Nephron progenitor cell (in vitro differentiated cells): ENCODE measurements around the gene KTN1.

Source experiments
- DNase-seq: peaks from one replicate; pipeline ENCODE4 v3.0.0; 2021
- H3K27ac Mint-ChIP-seq: 2 replicates; pipeline ENCODE4 v1.8.0; 2021; ENCODE audit warnings: mild to moderate bottlenecking, moderate library complexity, mixed read lengths
- H3K27me3 Mint-ChIP-seq: 2 replicates; pipeline ENCODE4 v1.8.0; 2021; ENCODE audit warnings: mild to moderate bottlenecking, low read depth, mixed read lengths; ENCODE audit not compliant: poor library complexity
- H3K36me3 Mint-ChIP-seq: 2 replicates; pipeline ENCODE4 v1.8.0; 2021; ENCODE audit warnings: low read depth, mixed read lengths
- H3K4me1 Mint-ChIP-seq: 2 replicates; pipeline ENCODE4 v1.8.0; 2021; ENCODE audit warnings: mixed read lengths
- H3K4me3 Mint-ChIP-seq: 2 replicates; pipeline ENCODE4 v1.8.0; 2021; ENCODE audit warnings: mild to moderate bottlenecking, moderate library complexity, mixed read lengths
- H3K9me3 Mint-ChIP-seq: 2 replicates; pipeline ENCODE4 v1.8.0; 2021; ENCODE audit warnings: mild to moderate bottlenecking, moderate library complexity, mixed read lengths
- CTCF ChIP-seq: fragments of 200-600 bp; sonication (generic); IDR thresholded peaks from 2 replicates; pipeline ENCODE4 v1.5.0; 2021; ENCODE audit warnings: antibody characterized with exemption

KTN1 gene

GRCh38 chr14:55579724-55580469 is at the start of gene KTN1:
Gene KTN1, plus strand, starts transcription at chr14:55580207. Its CDS starts 31,842 bp downstream, at chr14:55612049.
- peak within 1 kb of the TSS; percentile 98 for H3K27ac Mint-ChIP-seq
- peaks cover 4% of the 10 kb centered on the region for H3K27me3 Mint-ChIP-seq
- peak within 1 kb of the TSS; percentile 97 for H3K4me3 Mint-ChIP-seq
- no peak for TF ChIP-seq CTCF
- H3K4me1 Mint-ChIP-seq = peaks cover 25% of the 10 kb centered on the region
- DNase-seq = peak; percentile 86
- no peaks in the 10 kb centered on the region for H3K9me3 Mint-ChIP-seq
- H3K36me3 Mint-ChIP-seq = peaks cover 5% of the 10 kb centered on the region

- Mint-ChIP-seq H3K27me3 (no peaks in the 10 kb centered on the region), H3K27ac (peak overlapping the region; percentile 20), H3K4me3 (no peak overlapping the region), H3K4me1 (no peaks in the 10 kb centered on the region), H3K9me3 (no peaks in the 10 kb centered on the region), H3K36me3 (peaks cover 4% of the 10 kb centered on the region)
- no peak for DNase-seq
- TF ChIP-seq CTCF = no peak
Measured at GRCh38 chr14:55530464-55530863, 49.5 kb upstream of the KTN1 start.

- TF ChIP-seq CTCF = no peak
- no peak for DNase-seq
- peaks cover 8% of the 10 kb centered on the region for H3K9me3 Mint-ChIP-seq
- no peaks in the 10 kb centered on the region for H3K27me3 Mint-ChIP-seq
- no peaks in the 10 kb centered on the region for H3K4me1 Mint-ChIP-seq
- no peak overlapping the region for H3K27ac Mint-ChIP-seq
- H3K4me3 Mint-ChIP-seq = no peak overlapping the region
- peaks cover 16% of the 10 kb centered on the region for H3K36me3 Mint-ChIP-seq
Measured at GRCh38 chr14:55532645-55533344, 47.2 kb upstream of the KTN1 start.

GRCh38 chr14:55533960-55534359 is 46.0 kb upstream of the KTN1 start:
- no peak overlapping the region for H3K27ac Mint-ChIP-seq
- H3K27me3 Mint-ChIP-seq = no peaks in the 10 kb centered on the region
- TF ChIP-seq CTCF = no peak

GRCh38 chr14:55535516-55536203 is 44.3 kb upstream of the KTN1 start:
- Mint-ChIP-seq H3K27ac (no peak overlapping the region), H3K4me1 (no peaks in the 10 kb centered on the region), H3K9me3 (peaks cover 8% of the 10 kb centered on the region), H3K4me3 (no peak overlapping the region), H3K36me3 (peaks cover 13% of the 10 kb centered on the region), H3K27me3 (no peaks in the 10 kb centered on the region)
- no peak for DNase-seq
- no peak for TF ChIP-seq CTCF

More at GRCh38 chr14:55533960-55534359, 46.0 kb upstream of the KTN1 start:
- Mint-ChIP-seq H3K9me3 (peaks cover 8% of the 10 kb centered on the region), H3K4me3 (no peak overlapping the region), H3K36me3 (peaks cover 13% of the 10 kb centered on the region), H3K4me1 (no peaks in the 10 kb centered on the region)
- DNase-seq = no peak
